K562 (cell line): ENCODE measurements around the gene VPS35. TPM values are rescaled to one million over a fixed set of nuclear protein-coding genes. Genes with fewer than 3 reads are reported as not detected.

Experiments used
- ATAC-seq: fragments of 200-7000 bp; cut with Tn5 transposase; 3 replicates; pipeline ENCODE4 v1.9.1; 2020; ENCODE audit warnings: moderate library complexity
- BruUV-seq: library from RNA; stranded (reverse); fragments of 400-500 nt; replicated peaks from 2 replicates; lab custom pipeline; 2021; lab: Mats Ljungman, UMichigan
- CTCF ChIA-PET: fragments of 300-600 bp; formaldehyde crosslinking; extraction: SDS; loops from one replicate; lab custom pipeline; 2021; ENCODE audit warnings: low intra/inter-chr PET ratio; lab: Yijun Ruan, JAX
- POLR2A ChIA-PET: fragments of 300-600, 350-650 bp; sonication (Branson Sonifier 250); formaldehyde crosslinking; extraction: SDS; loops from one replicate; lab custom pipeline; 2021; ENCODE audit warnings: antibody characterized with exemption, inconsistent platforms; lab: Yijun Ruan, JAX
- DNase-seq, 4 experiments: peaks; one replicate each; pipeline versions ENCODE4 v3.0.0 to v3.0.0-alpha.2; 2011 to 2018; ENCODE audit warnings: low spot score in 3 of 4, mixed read lengths in 3 of 4; ENCODE audit errors: extremely low read depth in 1 of 4
- FAIRE-seq: peaks from 2 replicates; lab custom pipeline; 2011; peaks lifted over from hg19 to GRCh38; lab: Jason Lieb, UNC
- H2AFZ ChIP-seq: 2 replicates; pipeline ENCODE4 v1.6.0; 2011; ENCODE audit warnings: low read depth, low read length, control low read depth, inconsistent platforms
- H3K27ac ChIP-seq: fragments of 200-600 bp; 3 replicates; pipeline ENCODE4 v1.8.0; 2011; ENCODE audit warnings: low read depth, mild to moderate bottlenecking, control low read depth, inconsistent platforms, low read length, moderate library complexity, mixed read lengths; ENCODE audit errors: extremely low read depth
- H3K27me3 ChIP-seq, 2 experiments: fragments of 300-600 bp in 1 of 2; 2 replicates in 1 of 2; 3 replicates in 1 of 2; pipeline versions ENCODE4 v1.6.0 to v1.8.0; 2011; ENCODE audit warnings: inconsistent platforms in 2 of 2, low read length in 2 of 2, mild to moderate bottlenecking in 1 of 2, mixed read lengths in 1 of 2, moderate library complexity in 1 of 2; ENCODE audit not compliant: control insufficient read depth in 2 of 2, insufficient read depth in 2 of 2
- H3K36me3 ChIP-seq: fragments of 300-600 bp; 3 replicates; pipeline ENCODE4 v1.8.0; 2011; ENCODE audit warnings: mild to moderate bottlenecking, low read length, inconsistent platforms; ENCODE audit not compliant: control insufficient read depth, insufficient read depth
- H3K4me1 ChIP-seq, 2 experiments: fragments of 200-600 bp in 1 of 2; replicated peaks in 1 of 2; 2 replicates in 1 of 2; 3 replicates in 1 of 2; pipeline versions ENCODE4 v1.5.1 to v1.8.0; 2011; ENCODE audit warnings: inconsistent platforms in 2 of 2, low read length in 2 of 2, mild to moderate bottlenecking in 1 of 2, mixed read lengths in 1 of 2, moderate library complexity in 1 of 2; ENCODE audit not compliant: control insufficient read depth in 2 of 2, insufficient read depth in 2 of 2
- H3K4me2 ChIP-seq: 2 replicates; pipeline ENCODE4 v1.6.1; 2011; ENCODE audit warnings: low read length, control low read depth, inconsistent platforms, mixed read lengths; ENCODE audit not compliant: insufficient read depth
- H3K4me3 ChIP-seq: fragments of 200-600 bp; sonication (generic), shearing (Covaris generic); 2 replicates; pipeline ENCODE4 v1.5.1; 2016; ENCODE audit warnings: control low read depth, inconsistent platforms
- H3K79me2 ChIP-seq: fragments of 200-600 bp; 3 replicates; pipeline ENCODE4 v1.8.0; 2011; ENCODE audit warnings: low read length, inconsistent platforms; ENCODE audit not compliant: control insufficient read depth, insufficient read depth
- H3K9ac ChIP-seq, 2 experiments: 2 replicates each; pipeline versions ENCODE4 v1.6.0 to v1.6.1; 2011; ENCODE audit warnings: low read depth in 2 of 2, low read length in 2 of 2, control low read depth in 1 of 2, inconsistent platforms in 1 of 2, mild to moderate bottlenecking in 1 of 2, mixed read lengths in 1 of 2; ENCODE audit not compliant: insufficient read depth in 1 of 2
- H3K9me1 ChIP-seq: one replicate; pipeline ENCODE4 v1.6.0; 2011; ENCODE audit warnings: inconsistent platforms, mild to moderate bottlenecking, low read length, moderate library complexity; ENCODE audit not compliant: control insufficient read depth, insufficient read depth
- H3K9me3 ChIP-seq: replicated peaks from 2 replicates; pipeline ENCODE4 v1.5.1; 2011; ENCODE audit warnings: low read depth, low read length, inconsistent platforms; ENCODE audit not compliant: control insufficient read depth, insufficient read depth
- H4K20me1 ChIP-seq: replicated peaks from 2 replicates; pipeline ENCODE4 v1.6.1; 2011; ENCODE audit warnings: low read length, inconsistent platforms, mixed read lengths; ENCODE audit not compliant: control insufficient read depth, insufficient read depth
- MXI1 ChIP-seq: IDR thresholded peaks from 2 replicates; pipeline ENCODE4 v1.6.1; 2011; ENCODE audit warnings: low read depth, mild to moderate bottlenecking, improper control_type of control experiment, low read length
- RFX7 ChIP-seq: fragments of 250-450 bp; sonication (Bioruptor Pico); IDR thresholded peaks from 2 replicates; pipeline ENCODE4 v1.5.1; 2021; ENCODE audit warnings: mild to moderate bottlenecking
- SNRNP70 ChIP-seq: fragments of 200-400 bp; formaldehyde crosslinking; optimal IDR thresholded peaks from 2 replicates; pipeline ENCODE3; 2017; ENCODE audit warnings: low read depth, low read length
- ZNF12 ChIP-seq: sonication (generic); formaldehyde crosslinking; IDR thresholded peaks from 2 replicates; pipeline ENCODE4 v1.4.0; 2020; ENCODE audit warnings: mild to moderate bottlenecking, missing genetic modification reagents
- ZNF165 ChIP-seq: fragments of 250-450 bp; sonication (Bioruptor Pico); IDR thresholded peaks from 2 replicates; pipeline ENCODE4 v1.4.0; 2020; ENCODE audit warnings: borderline replicate concordance
- ZNF282 ChIP-seq: sonication (generic); formaldehyde crosslinking; IDR thresholded peaks from 2 replicates; pipeline ENCODE4 v1.8.1; 2023; ENCODE audit warnings: missing genetic modification reagents
- ZNF398 ChIP-seq: fragments of 250-450 bp; sonication (Bioruptor Pico); IDR thresholded peaks from 2 replicates; pipeline ENCODE4 v1.8.0; 2021; ENCODE audit warnings: moderate library complexity, mild to moderate bottlenecking, inconsistent platforms
- ZNF407 ChIP-seq: fragments of 450-650 bp; IDR thresholded peaks from 2 replicates; pipeline ENCODE4 v1.6.1; 2016; ENCODE audit warnings: low read depth
- ZNF696 ChIP-seq: fragments of 250-450 bp; sonication (Bioruptor Pico); conservative IDR thresholded peaks from 2 replicates; pipeline ENCODE4 v1.4.0; 2020; ENCODE audit warnings: mild to moderate bottlenecking, moderate library complexity
- WGBS: fragments of 100-300 bp; shearing (Covaris generic); methylation state at CpG from one replicate; pipeline ENCODE4 v1.1.6; 2016; ENCODE audit warnings: low coverage, mixed read lengths; ENCODE audit not compliant: insufficient coverage; ENCODE audit errors: missing lambda C conversion rate; 5-methylcytosine and 5-hydroxymethylcytosine counted together
- in situ Hi-C: fragments of 300-500 bp; cut with MboI; formaldehyde crosslinking; loops from 4 replicates; pipeline ENCODE4 v1.15.0; 2018; ENCODE audit warnings: inconsistent platforms, mixed read lengths
- intact Hi-C: fragments of 100-400 bp; cut with micrococcal nuclease; formaldehyde crosslinking; loops from 2 replicates; pipeline ENCODE4 v1.14.2; 2022
- polyA plus RNA-seq, 8 experiments: library from polyadenylated mRNA; depleted of rRNA in 4 of 8; stranded (reverse) in 5 of 8; unstranded in 3 of 8; fragments of >200 nt; fragmentation: Nextera tagmentation in 2 of 8; fragmentation: Illumina TruSeq in 1 of 8; extraction: Ambion mirVana in 2 of 8; extraction: Trizol in 1 of 8; gene quantifications; 2 replicates each; pipeline versions ENCODE4 v1.2.1 to v1.2.3, GENCODE V29; 2011 to 2014; ENCODE audit warnings: inconsistent platforms in 1 of 8, missing spikeins in 1 of 8
- total RNA-seq, 7 experiments: library from RNA; depleted of rRNA in 6 of 7; stranded (reverse); fragments of >200 nt in 6 of 7; fragmentation: Illumina TruSeq in 2 of 7; extraction: Trizol in 2 of 7; gene quantifications; 2 replicates each; pipeline versions ENCODE4 v1.2.1 to v1.2.3, GENCODE V29; 2011 to 2021; ENCODE audit warnings: low replicate concordance in 1 of 7

VPS35 gene
- total and polyA plus RNA-seq, 9 of the 15 experiments (the other 6 are each of a cell fraction or from before 2014, with no cell fraction given), result 32.7 to 131 (median 66.2) TPM

GRCh38 chr16:46702030-46702429 is 13.1 kb upstream of the VPS35 start:
- Histone ChIP-seq H3K9me3 (no peaks in the 10 kb centered on the region), H3K27me3 (no peaks in the 10 kb centered on the region), H3K36me3 (peaks cover 28% of the 10 kb centered on the region; the same call in 2 of the 3 replicates), H3K4me2 (no peak overlapping the region), H3K9ac (no peak overlapping the region), H3K4me1 (no peaks in the 10 kb centered on the region), H2AFZ (no peak overlapping the region), H3K4me3 (no peak overlapping the region), H3K79me2 (no peaks in the 10 kb centered on the region), H3K27ac (no peak overlapping the region), H3K9me1 (peaks cover 4% of the 10 kb centered on the region), H4K20me1 (no peaks in the 10 kb centered on the region)
- in situ Hi-C loops (no loop called here), intact Hi-C loops (no loop called here)
- 68% methylated on average over 2 of the region's 2 CpGs for WGBS
- ATAC-seq, result no peak
- TF ChIP-seq MXI1 (no peak), ZNF165 (CRISPR knock-in tag) (no peak), SNRNP70 (no peak), ZNF696 (CRISPR knock-in tag) (no peak), ZNF407 (no peak), ZNF398 (CRISPR knock-in tag) (no peak), ZNF282 (CRISPR knock-in tag) (no peak), RFX7 (CRISPR knock-in tag) (no peak), ZNF12 (CRISPR knock-in tag) (no peak)
- ChIA-PET POLR2A (no interaction called here), CTCF (no interaction called here)
- DNase-seq, result no peak
- no TSS peak for BruUV-seq
- FAIRE-seq, result no peak
